GM12878 (cell line): ENCODE measurements around the gene TMEM14A. TPM values are rescaled to one million over a fixed set of nuclear protein-coding genes. Genes with fewer than 3 reads are reported as not detected.

Experiments used
- JUND ChIP-seq: IDR thresholded peaks from 2 replicates; pipeline ENCODE4 v1.6.1; 2012; ENCODE audit warnings: low read depth, mild to moderate bottlenecking, low read length, improper control_type of control experiment, moderate library complexity
- NR2C2 ChIP-seq: IDR thresholded peaks from 2 replicates; pipeline ENCODE4 v1.6.1; 2011; ENCODE audit warnings: borderline replicate concordance, low read depth; ENCODE audit not compliant: control insufficient read depth, insufficient read length
- POLR2AphosphoS5 ChIP-seq: IDR thresholded peaks from 2 replicates; pipeline ENCODE4 v1.6.1; 2011; ENCODE audit warnings: mild to moderate bottlenecking, low read length, inconsistent platforms
- polyA plus RNA-seq, 11 experiments: library from polyadenylated mRNA; depleted of rRNA in 4 of 11; unstranded in 6 of 11; stranded (reverse) in 5 of 11; fragments of >200 nt; fragmentation: Nextera tagmentation in 4 of 11; fragmentation: Illumina TruSeq in 1 of 11; extraction: Ambion mirVana in 4 of 11; extraction: Trizol in 1 of 11; gene quantifications; 1 replicate in 1 of 11; 2 replicates in 10 of 11; pipeline versions ENCODE4 v1.2.1 to v1.2.3, GENCODE V29; 2011 to 2016; ENCODE audit warnings: inconsistent platforms in 2 of 11, missing spikeins in 2 of 11, low read depth in 1 of 11
- total RNA-seq, 4 experiments: library from RNA; depleted of rRNA in 3 of 4; stranded (reverse); fragments of >200 nt in 3 of 4; fragmentation: Illumina TruSeq in 1 of 4; extraction: Trizol in 1 of 4; gene quantifications; 2 replicates each; pipeline versions ENCODE4 v1.2.1 to v1.2.3, GENCODE V29; 2013 to 2021
- TF ChIP-seq, protein P1 (sequence below): fragments of 450-650 bp; formaldehyde crosslinking; IDR thresholded peaks from 2 replicates; pipeline ENCODE4 v1.4.0; 2022; ENCODE audit warnings: mild to moderate bottlenecking, moderate library complexity
- TF ChIP-seq, protein P2 (sequence below): fragments of 450-650 bp; formaldehyde crosslinking; IDR thresholded peaks from 2 replicates; pipeline ENCODE4 v1.4.0; 2020; ENCODE audit warnings: mild to moderate bottlenecking, moderate library complexity

Gene TMEM14A
- total and polyA plus RNA-seq, 10 of the 15 experiments (the other 5 are each of a cell fraction or from before 2014, with no cell fraction given) = 15.6 to 143 (median 33.1) TPM

DNA sequence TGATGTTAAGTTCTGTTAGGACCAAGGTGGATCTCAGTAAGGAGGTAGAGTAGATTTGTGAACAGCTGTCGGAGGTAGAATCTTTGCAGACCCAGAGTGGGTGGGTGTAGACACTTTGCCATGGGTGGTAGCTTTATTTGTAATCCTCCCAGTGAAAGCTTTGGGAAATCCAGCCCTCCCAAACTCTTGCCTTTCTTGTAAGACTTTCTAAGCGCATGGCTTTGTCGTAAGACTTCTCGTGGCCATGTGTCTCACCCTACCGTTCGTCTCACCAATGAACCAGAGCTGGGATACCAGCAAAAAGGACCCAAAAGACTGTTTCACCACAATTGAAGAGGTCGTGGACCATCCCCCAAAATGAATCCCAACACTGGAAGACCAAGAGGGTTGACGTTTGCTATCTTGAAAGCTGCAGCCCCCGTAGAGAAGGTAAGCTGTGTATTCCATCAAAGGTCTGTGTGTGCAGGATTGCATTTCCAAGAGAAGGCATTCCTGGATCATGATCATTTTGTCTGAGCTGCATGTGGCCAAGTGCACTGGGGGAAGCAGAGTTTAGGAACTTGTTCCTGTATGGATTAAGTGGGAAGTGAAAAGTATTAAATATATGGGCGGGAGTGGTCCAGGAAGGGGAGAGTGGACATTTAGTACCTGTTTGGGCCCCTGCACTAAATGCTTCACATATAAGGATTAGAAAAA lies 5.8 kb upstream of the TMEM14A start (continued):
- TF ChIP-seq, protein P1, sequence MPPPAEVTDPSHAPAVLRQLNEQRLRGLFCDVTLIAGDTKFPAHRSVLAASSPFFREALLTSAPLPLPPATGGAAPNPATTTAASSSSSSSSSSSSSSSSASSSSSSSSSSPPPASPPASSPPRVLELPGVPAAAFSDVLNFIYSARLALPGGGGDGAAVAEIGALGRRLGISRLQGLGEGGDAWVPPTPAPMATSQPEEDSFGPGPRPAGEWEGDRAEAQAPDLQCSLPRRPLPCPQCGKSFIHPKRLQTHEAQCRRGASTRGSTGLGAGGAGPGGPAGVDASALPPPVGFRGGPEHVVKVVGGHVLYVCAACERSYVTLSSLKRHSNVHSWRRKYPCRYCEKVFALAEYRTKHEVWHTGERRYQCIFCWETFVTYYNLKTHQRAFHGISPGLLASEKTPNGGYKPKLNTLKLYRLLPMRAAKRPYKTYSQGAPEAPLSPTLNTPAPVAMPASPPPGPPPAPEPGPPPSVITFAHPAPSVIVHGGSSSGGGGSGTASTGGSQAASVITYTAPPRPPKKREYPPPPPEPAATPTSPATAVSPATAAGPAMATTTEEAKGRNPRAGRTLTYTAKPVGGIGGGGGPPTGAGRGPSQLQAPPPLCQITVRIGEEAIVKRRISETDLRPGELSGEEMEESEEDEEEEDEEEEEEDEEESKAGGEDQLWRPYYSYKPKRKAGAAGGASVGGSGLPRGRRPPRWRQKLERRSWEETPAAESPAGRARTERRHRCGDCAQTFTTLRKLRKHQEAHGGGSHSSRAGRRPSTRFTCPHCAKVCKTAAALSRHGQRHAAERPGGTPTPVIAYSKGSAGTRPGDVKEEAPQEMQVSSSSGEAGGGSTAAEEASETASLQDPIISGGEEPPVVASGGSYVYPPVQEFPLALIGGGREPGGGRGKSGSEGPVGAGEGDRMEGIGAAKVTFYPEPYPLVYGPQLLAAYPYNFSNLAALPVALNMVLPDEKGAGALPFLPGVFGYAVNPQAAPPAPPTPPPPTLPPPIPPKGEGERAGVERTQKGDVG = no peak
- TF ChIP-seq, protein P2, sequence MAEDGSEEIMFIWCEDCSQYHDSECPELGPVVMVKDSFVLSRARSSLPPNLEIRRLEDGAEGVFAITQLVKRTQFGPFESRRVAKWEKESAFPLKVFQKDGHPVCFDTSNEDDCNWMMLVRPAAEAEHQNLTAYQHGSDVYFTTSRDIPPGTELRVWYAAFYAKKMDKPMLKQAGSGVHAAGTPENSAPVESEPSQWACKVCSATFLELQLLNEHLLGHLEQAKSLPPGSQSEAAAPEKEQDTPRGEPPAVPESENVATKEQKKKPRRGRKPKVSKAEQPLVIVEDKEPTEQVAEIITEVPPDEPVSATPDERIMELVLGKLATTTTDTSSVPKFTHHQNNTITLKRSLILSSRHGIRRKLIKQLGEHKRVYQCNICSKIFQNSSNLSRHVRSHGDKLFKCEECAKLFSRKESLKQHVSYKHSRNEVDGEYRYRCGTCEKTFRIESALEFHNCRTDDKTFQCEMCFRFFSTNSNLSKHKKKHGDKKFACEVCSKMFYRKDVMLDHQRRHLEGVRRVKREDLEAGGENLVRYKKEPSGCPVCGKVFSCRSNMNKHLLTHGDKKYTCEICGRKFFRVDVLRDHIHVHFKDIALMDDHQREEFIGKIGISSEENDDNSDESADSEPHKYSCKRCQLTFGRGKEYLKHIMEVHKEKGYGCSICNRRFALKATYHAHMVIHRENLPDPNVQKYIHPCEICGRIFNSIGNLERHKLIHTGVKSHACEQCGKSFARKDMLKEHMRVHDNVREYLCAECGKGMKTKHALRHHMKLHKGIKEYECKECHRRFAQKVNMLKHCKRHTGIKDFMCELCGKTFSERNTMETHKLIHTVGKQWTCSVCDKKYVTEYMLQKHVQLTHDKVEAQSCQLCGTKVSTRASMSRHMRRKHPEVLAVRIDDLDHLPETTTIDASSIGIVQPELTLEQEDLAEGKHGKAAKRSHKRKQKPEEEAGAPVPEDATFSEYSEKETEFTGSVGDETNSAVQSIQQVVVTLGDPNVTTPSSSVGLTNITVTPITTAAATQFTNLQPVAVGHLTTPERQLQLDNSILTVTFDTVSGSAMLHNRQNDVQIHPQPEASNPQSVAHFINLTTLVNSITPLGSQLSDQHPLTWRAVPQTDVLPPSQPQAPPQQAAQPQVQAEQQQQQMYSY (CRISPR knock-in tag) = no peak
- TF ChIP-seq NR2C2 = no peak
- TF ChIP-seq JUND = no peak
- TF ChIP-seq POLR2AphosphoS5 = no peak
